Erythroblast (primary cell): ENCODE data around the gene ELAPOR1.

Source experiments
- GATA1 ChIP-seq: IDR thresholded peaks from 2 replicates; pipeline ENCODE4 v1.6.1; 2011; ENCODE audit warnings: low read depth, mild to moderate bottlenecking, control low read depth, low read length, moderate library complexity
- POLR2A ChIP-seq: IDR thresholded peaks from 2 replicates; pipeline ENCODE4 v1.6.1; 2011; ENCODE audit warnings: mild to moderate bottlenecking, low read length

DNA sequence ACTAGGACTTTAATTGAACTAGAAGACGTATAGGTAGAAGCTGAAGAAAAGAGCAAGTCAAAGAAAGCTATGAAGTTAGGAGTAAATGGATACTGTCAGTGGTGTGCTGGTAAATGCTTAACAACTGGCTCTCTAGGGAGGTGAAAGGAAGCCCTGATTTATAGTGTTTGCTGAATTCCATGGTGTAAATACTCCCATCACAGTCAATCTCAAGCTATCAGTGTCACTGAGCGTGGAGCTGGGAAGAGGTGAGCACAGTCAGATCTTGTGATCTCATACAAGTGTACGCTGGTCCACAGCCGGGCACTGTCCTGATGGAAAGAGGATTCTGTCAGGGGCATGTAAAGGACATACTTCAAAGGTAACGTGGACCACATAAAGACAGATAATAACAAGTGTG lies 28.3 kb downstream of the ELAPOR1 start:
- no peak for TF ChIP-seq POLR2A
- TF ChIP-seq GATA1, result no peak
